ENCODE data around the gene NENF. TPM values are rescaled to one million over a fixed set of nuclear protein-coding genes. Genes with fewer than 3 reads are reported as not detected.

NENF gene
- total and polyA plus RNA-seq, 2 donors (not counting 1 experiment from before 2014, with no cell fraction given), result 10.6 to 20.3 TPM

DNA sequence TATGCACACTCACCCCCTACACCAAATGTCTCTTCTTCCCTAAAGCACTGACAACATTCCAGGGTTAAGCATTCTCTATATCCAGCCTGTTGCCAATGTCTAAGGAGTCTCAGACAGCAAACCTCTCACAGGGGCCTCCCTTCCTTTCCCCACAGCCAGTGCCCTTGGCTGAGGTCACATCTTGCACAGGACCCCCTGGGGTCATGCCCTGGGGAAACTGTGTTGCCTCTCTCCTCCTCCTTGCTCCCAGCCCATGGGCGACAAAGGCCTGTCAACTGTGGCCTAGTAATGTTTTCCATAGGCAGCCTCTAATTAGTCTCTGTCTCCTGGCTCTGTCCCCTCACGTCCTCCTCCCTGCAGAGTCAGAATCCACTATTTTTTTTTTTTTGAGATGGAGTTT, 54.6 kb downstream of the NENF start:
- Histone ChIP-seq H3K27me3 (replicated peaks in 1 of 4; ENCODE audit: control extremely low read depth in 1 of 4, control insufficient read depth in 3 of 4, insufficient read depth in 4 of 4, low read length in 3 of 4) (peaks cover 0 to 5% (median 2%) of the 10 kb centered on the region in 4 experiments), H4K20me1 (ENCODE audit: control insufficient read depth, insufficient read depth, low read length, poor library complexity, severe bottlenecking) (no peaks in the 10 kb centered on the region), H3K4me1 (ENCODE audit: control insufficient read depth in 2 of 2, insufficient read depth in 2 of 2, low read length in 2 of 2) (no peaks in the 10 kb centered on the region), H3K79me2 (ENCODE audit: control insufficient read depth, insufficient read depth, low read length) (no peaks in the 10 kb centered on the region), H3K36me3 (replicated peaks in 1 of 2; ENCODE audit: control extremely low read depth in 1 of 2, control insufficient read depth in 1 of 2, extremely low read depth in 1 of 2, insufficient read depth in 2 of 2, low read length in 1 of 2) (no peaks in the 10 kb centered on the region), H3K9ac (ENCODE audit: low read length) (no peak overlapping the region), H3K4me3 (ENCODE audit: control extremely low read depth in 1 of 5, extremely low read depth in 1 of 5, insufficient read depth in 1 of 5, low read depth in 2 of 5, low read length in 4 of 5) (no peak overlapping the region), H3K27ac (ENCODE audit: low read length in 2 of 2) (no peak overlapping the region), H2AFZ (ENCODE audit: insufficient read depth, low read depth, low read length, poor library complexity, severe bottlenecking) (no peak overlapping the region), H3K9me3 (ENCODE audit: control extremely low read depth in 1 of 3, control insufficient read depth in 2 of 3, insufficient read depth in 1 of 3, low read length in 2 of 3) (no peaks in the 10 kb centered on the region), H3K4me2 (replicated peaks; ENCODE audit: low read depth, low read length, poor library complexity, severe bottlenecking) (no peak overlapping the region)
- ChIA-PET POLR2A (no interaction called here), CTCF (no interaction called here)
- ATAC-seq (ENCODE audit: low read depth) (no peak), DNase-seq (no peak)
- no peak overlapping the region for H3K27ac Mint-ChIP-seq
- no peaks in the 10 kb centered on the region for H3K9me3 Mint-ChIP-seq (ENCODE audit: insufficient read depth)
- TF ChIP-seq EZH2 (IDR thresholded peaks at IDR 0.05; ENCODE audit: borderline replicate concordance, insufficient read depth, low read depth, low read length, poor library complexity, severe bottlenecking), result no peak
- TF ChIP-seq, protein P1, sequence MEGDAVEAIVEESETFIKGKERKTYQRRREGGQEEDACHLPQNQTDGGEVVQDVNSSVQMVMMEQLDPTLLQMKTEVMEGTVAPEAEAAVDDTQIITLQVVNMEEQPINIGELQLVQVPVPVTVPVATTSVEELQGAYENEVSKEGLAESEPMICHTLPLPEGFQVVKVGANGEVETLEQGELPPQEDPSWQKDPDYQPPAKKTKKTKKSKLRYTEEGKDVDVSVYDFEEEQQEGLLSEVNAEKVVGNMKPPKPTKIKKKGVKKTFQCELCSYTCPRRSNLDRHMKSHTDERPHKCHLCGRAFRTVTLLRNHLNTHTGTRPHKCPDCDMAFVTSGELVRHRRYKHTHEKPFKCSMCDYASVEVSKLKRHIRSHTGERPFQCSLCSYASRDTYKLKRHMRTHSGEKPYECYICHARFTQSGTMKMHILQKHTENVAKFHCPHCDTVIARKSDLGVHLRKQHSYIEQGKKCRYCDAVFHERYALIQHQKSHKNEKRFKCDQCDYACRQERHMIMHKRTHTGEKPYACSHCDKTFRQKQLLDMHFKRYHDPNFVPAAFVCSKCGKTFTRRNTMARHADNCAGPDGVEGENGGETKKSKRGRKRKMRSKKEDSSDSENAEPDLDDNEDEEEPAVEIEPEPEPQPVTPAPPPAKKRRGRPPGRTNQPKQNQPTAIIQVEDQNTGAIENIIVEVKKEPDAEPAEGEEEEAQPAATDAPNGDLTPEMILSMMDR (IDR thresholded peaks at IDR 0.05), result no peak
- H3K4me3 Mint-ChIP-seq, result no peak overlapping the region
- peaks cover 13% of the 10 kb centered on the region for H3K27me3 Mint-ChIP-seq
- H3K4me1 Mint-ChIP-seq, result no peaks in the 10 kb centered on the region
- 80% methylated on average over 1 of the region's 2 CpGs for WGBS (ENCODE audit: insufficient coverage)
- intact Hi-C loops (cut with micrococcal nuclease), result no loop called here

- Histone ChIP-seq H3K4me1 (ENCODE audit: control insufficient read depth in 2 of 2, insufficient read depth in 2 of 2, low read length in 2 of 2) (no peaks in the 10 kb centered on the region), H3K79me2 (ENCODE audit: control insufficient read depth, insufficient read depth, low read length) (no peaks in the 10 kb centered on the region), H3K27me3 (replicated peaks in 1 of 4; ENCODE audit: control extremely low read depth in 1 of 4, control insufficient read depth in 3 of 4, insufficient read depth in 4 of 4, low read length in 3 of 4) (peaks cover 0 to 4% (median 1%) of the 10 kb centered on the region in 4 experiments), H3K9me3 (ENCODE audit: control extremely low read depth in 1 of 3, control insufficient read depth in 2 of 3, insufficient read depth in 1 of 3, low read length in 2 of 3) (no peaks in the 10 kb centered on the region), H3K36me3 (replicated peaks in 1 of 2; ENCODE audit: control extremely low read depth in 1 of 2, control insufficient read depth in 1 of 2, extremely low read depth in 1 of 2, insufficient read depth in 2 of 2, low read length in 1 of 2) (no peaks in the 10 kb centered on the region), H3K9ac (ENCODE audit: low read length) (no peak overlapping the region), H2AFZ (ENCODE audit: insufficient read depth, low read depth, low read length, poor library complexity, severe bottlenecking) (no peak overlapping the region), H4K20me1 (ENCODE audit: control insufficient read depth, insufficient read depth, low read length, poor library complexity, severe bottlenecking) (no peaks in the 10 kb centered on the region), H3K4me3 (ENCODE audit: control extremely low read depth in 1 of 5, extremely low read depth in 1 of 5, insufficient read depth in 1 of 5, low read depth in 2 of 5, low read length in 4 of 5) (no peak overlapping the region), H3K4me2 (replicated peaks; ENCODE audit: low read depth, low read length, poor library complexity, severe bottlenecking) (no peak overlapping the region), H3K27ac (ENCODE audit: low read length in 2 of 2) (no peak overlapping the region)
- no peak for DNase-seq
- Mint-ChIP-seq H3K4me3 (no peak overlapping the region), H3K9me3 (ENCODE audit: insufficient read depth) (no peaks in the 10 kb centered on the region), H3K27ac (no peak overlapping the region), H3K4me1 (no peaks in the 10 kb centered on the region), H3K27me3 (peaks cover 13% of the 10 kb centered on the region)
- ATAC-seq (ENCODE audit: low read depth), result no peak
- POLR2A ChIA-PET, result no interaction called here
- 91% methylated on average over 5 of the region's 7 CpGs for WGBS (ENCODE audit: insufficient coverage)
- CTCF ChIA-PET, result no interaction called here
- intact Hi-C loops (cut with micrococcal nuclease), result no loop called here
- TF ChIP-seq, protein P1 (IDR thresholded peaks at IDR 0.05), result no peak
- TF ChIP-seq EZH2 (IDR thresholded peaks at IDR 0.05; ENCODE audit: borderline replicate concordance, insufficient read depth, low read depth, low read length, poor library complexity, severe bottlenecking), result no peak
These were observed 55.2 kb downstream of the NENF start for GRCh38 chr1:212487774-212488435.
